Endothelial cell of umbilical vein (primary cell): ENCODE data around the gene CETP.

Experiments
- POLR2A ChIP-seq: IDR thresholded peaks from 2 replicates; pipeline ENCODE4 v1.6.1; 2012; ENCODE audit warnings: low read depth, mild to moderate bottlenecking, control low read depth, low read length
- POLR2AphosphoS5 ChIP-seq: IDR thresholded peaks from 2 replicates; pipeline ENCODE4 v1.6.1; 2012; ENCODE audit warnings: low read depth, mild to moderate bottlenecking, control low read depth, low read length, moderate library complexity; ENCODE audit not compliant: insufficient read depth
- TF ChIP-seq, protein P1 (sequence below), 2 donors: IDR thresholded peaks; 1 replicate in 1 of 2; 2 replicates in 1 of 2; pipeline ENCODE4 v1.5.1; 2011; ENCODE audit warnings: low read length in 2 of 2, mild to moderate bottlenecking in 2 of 2, moderate library complexity in 2 of 2, control low read depth in 1 of 2, inconsistent platforms in 1 of 2, low read depth in 1 of 2; ENCODE audit not compliant: insufficient read depth in 1 of 2; ENCODE audit errors: extremely low read depth in 1 of 2

DNA sequence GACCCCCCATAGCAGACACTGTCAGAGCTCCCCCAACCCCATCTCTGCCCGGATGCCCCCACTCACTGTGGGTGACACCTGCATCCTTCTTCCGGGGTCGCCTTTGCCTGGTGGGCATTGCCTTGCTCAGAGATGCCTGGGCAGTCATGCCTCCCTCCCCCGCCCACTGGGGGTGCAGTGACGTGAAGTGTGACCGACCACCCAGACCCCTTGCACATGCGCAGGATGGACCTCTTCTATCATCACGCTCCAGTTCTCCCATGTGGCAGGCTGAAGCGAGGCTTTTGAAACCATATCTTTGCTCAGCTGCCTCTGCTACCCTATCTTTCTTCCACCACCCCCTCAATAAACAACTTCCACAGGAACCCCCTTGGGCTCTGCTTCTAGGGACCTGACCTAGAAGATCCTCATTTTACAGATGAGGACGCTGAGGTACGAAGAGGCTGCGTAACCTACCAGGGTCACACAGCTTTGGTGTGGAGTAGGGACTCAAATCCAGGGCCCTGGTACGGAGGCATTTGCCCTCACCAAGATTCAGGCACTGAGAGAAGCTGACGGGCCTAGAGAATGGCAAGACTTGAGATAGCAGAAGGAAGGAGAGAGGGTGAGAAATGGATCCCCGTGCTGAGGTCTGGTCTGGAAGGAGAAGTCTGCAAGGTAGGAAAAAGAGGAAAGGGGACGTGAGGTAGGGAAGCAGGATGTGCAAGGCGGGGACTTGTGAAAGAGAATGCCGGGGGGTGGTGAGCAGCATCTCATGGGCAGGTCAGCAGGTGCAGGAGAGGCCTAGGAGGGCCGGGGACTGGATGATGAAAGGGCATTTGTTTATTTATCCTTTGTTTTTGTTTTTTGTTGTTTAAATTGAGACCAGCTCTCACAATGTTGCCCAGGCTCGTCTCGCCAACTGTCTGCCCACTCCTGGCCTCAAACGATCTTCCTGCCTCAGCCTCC, 42.0 kb downstream of the CETP start:
- TF ChIP-seq, protein P1, sequence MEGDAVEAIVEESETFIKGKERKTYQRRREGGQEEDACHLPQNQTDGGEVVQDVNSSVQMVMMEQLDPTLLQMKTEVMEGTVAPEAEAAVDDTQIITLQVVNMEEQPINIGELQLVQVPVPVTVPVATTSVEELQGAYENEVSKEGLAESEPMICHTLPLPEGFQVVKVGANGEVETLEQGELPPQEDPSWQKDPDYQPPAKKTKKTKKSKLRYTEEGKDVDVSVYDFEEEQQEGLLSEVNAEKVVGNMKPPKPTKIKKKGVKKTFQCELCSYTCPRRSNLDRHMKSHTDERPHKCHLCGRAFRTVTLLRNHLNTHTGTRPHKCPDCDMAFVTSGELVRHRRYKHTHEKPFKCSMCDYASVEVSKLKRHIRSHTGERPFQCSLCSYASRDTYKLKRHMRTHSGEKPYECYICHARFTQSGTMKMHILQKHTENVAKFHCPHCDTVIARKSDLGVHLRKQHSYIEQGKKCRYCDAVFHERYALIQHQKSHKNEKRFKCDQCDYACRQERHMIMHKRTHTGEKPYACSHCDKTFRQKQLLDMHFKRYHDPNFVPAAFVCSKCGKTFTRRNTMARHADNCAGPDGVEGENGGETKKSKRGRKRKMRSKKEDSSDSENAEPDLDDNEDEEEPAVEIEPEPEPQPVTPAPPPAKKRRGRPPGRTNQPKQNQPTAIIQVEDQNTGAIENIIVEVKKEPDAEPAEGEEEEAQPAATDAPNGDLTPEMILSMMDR (IDR thresholded peaks at IDR 0.05; ENCODE audit: extremely low read depth in 1 of 2, insufficient read depth in 1 of 2, low read depth in 1 of 2, low read length in 2 of 2) = no peak
- TF ChIP-seq POLR2AphosphoS5 (no peak), POLR2A (no peak)
